ENCODE measurements around the gene UBE4A.
A peak's percentile ranks its signal among the peaks of the same experiment; 100 is the strongest.
"Not testable (repeated sequence)": the region's sequence is repeated elsewhere in the genome, so short reads cannot be mapped to it uniquely, and the experiment has no call there.

Gene UBE4A

DNA sequence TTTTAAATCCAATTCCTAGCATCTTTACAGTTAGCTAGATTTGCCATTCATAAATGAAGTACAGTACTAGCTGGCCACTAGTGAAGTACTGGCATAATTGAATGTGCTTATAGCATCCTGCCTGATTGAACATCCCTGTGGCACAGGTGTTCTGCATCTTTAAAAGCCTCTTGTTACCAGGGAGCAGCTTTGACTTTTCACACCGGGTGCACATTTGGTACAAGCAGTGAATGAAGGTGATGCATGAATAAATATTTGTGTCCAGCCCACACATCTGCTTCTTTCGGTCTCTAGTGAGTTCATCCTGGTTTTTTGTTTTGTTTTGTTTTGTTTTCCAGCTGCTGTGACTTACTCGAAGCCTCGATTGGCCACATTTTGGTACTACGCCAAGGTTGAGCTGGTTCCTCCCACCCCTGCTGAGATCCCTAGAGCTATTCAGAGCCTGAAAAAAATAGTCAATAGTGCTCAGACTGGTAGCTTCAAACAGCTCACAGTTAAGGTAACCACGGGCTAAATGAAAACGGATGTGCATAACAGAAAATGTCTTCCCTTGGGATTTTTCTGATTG, 47.3 kb downstream of the UBE4A start:
- ATAC-seq: no peak
- Mint-ChIP-seq H3K27ac (peak overlapping the region; percentile 51), H3K4me1 (peaks cover 55% of the 10 kb centered on the region), H3K9me3 (no peaks in the 10 kb centered on the region), H3K36me3 (peaks cover 93% of the 10 kb centered on the region), H3K4me3 (no peak overlapping the region)
- no peak for DNase-seq (ENCODE audit: low spot score in 2 of 2)

GRCh38 chr11:118410055-118410745, 50.8 kb downstream of the UBE4A start:
- ATAC-seq (no peak), DNase-seq (ENCODE audit: low spot score in 2 of 2) (no peak)
- no peak overlapping the region for H3K4me3 Mint-ChIP-seq
- H3K36me3 Mint-ChIP-seq: peaks cover 72% of the 10 kb centered on the region
- H3K27ac Mint-ChIP-seq: peak overlapping the region; percentile 50
- peaks cover 27% of the 10 kb centered on the region for H3K4me1 Mint-ChIP-seq
- H3K9me3 Mint-ChIP-seq: no peaks in the 10 kb centered on the region

DNA sequence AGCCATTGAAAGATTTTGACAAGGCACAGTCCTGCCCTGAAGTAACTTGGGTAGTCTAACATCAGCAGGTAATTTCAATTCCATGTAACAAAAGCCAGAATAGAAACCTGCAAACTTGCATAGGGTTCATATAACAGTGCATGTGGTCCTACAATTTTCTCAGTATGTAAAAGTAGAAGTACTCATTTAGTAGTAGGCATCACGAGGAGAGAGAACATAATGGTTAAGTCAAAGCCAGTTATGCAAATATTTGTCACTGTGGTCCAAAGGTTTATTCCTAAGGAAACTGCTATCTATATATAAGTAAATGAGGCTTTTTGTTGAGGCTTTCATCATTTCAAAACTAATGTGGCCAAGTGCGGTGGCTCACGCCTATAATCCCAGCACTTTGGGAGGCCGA, 52.1 kb downstream of the UBE4A start:
- Mint-ChIP-seq H3K4me3 (no peak overlapping the region), H3K36me3 (peaks cover 58% of the 10 kb centered on the region), H3K4me1 (peaks cover 15% of the 10 kb centered on the region), H3K27ac (peak overlapping the region; percentile 50), H3K9me3 (no peaks in the 10 kb centered on the region)
- no peak for ATAC-seq
- no peak for DNase-seq (ENCODE audit: low spot score in 2 of 2)

- H3K27ac Mint-ChIP-seq: no peak overlapping the region
- H3K4me1 Mint-ChIP-seq: peaks cover 10% of the 10 kb centered on the region
- no peak for ATAC-seq
- no peak for DNase-seq (ENCODE audit: low spot score in 2 of 2)
- H3K9me3 Mint-ChIP-seq: no peaks in the 10 kb centered on the region
- no peak overlapping the region for H3K4me3 Mint-ChIP-seq
- peaks cover 44% of the 10 kb centered on the region for H3K36me3 Mint-ChIP-seq
Measured at GRCh38 chr11:118412921-118413320, 53.5 kb downstream of the UBE4A start.

DNA sequence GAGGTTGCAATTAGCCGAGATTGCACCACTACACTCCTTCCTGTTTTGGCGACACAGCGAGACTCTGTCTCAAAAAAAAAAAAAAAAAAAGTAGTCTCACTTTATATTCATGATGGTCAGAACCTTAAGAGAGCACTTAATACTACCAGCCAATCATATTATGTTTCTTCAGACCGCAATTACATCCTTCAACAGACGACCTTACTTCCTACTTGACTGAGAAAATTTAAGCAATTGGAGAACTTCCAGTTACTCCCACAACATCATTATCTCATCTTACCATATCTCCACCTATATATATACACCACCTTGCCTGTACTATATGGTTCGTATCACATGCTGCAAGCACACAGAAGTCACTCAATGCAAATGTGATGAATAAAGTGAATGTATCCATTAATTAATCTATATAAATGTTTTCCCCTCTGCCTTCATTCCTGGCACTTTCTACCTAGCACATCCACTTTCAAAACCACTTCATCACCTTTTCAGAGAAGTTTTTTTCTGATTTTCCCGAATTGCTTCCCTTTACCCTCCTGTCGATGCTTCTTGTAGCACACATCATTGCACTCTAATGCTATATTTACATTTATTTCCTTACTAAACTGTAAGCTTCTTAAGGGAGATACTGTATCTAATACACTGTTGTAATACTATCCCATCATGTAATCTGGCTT, 55.8 kb downstream of the UBE4A start:
- Mint-ChIP-seq H3K27ac (no peak overlapping the region), H3K4me1 (peaks cover 5% of the 10 kb centered on the region), H3K36me3 (peaks cover 24% of the 10 kb centered on the region), H3K4me3 (no peak overlapping the region), H3K9me3 (no peaks in the 10 kb centered on the region)
- DNase-seq (ENCODE audit: low spot score in 2 of 2) (no peak), ATAC-seq (no peak)

DNA sequence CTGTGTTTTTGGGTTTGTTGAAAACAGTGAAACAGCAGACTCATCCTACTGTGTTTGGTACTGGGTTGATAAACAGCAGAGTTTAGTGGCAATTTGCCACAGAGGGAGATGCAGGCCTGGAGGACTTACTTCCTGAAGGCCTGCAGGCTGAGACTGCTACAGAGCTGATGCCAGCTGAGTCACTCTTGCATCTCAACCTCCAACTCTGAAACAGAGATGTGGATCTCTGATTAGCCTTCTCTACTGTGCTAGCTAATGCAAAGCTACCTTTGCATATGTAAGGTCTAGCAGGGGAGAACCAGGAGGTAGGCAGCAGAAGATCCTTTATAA, 56.3 kb downstream of the UBE4A start:
- Mint-ChIP-seq H3K4me3 (no peak overlapping the region), H3K27ac (no peak overlapping the region), H3K9me3 (no peaks in the 10 kb centered on the region), H3K36me3 (peaks cover 19% of the 10 kb centered on the region), H3K4me1 (peaks cover under 1% of the 10 kb centered on the region)
- ATAC-seq (peak; percentile 88), DNase-seq (ENCODE audit: low spot score in 2 of 2) (no peak)

DNA sequence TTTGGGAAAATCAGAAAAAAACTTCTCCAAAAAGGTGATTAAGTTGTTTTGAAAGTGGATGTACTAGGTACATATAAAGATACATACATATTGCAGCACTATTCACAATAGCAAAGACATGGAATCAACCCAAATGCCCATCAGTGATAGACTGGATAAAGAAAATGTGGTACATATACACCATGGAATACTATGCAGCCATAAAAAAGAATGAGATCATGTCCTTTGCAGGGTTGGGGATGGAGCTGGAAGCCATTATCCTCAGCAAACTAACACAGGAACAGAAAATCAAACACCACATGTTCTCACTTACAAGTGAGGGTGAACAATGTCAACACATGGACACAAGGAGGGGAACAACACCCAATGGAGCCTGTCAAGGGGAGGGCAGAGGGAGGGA, 57.5 kb downstream of the UBE4A start:
- DNase-seq (ENCODE audit: low spot score in 2 of 2); H3K9me3 Mint-ChIP-seq; H3K27ac Mint-ChIP-seq; H3K4me1 Mint-ChIP-seq; ATAC-seq; H3K4me3 Mint-ChIP-seq: not testable (repeated sequence)
- peaks cover 11% of the 10 kb centered on the region for H3K36me3 Mint-ChIP-seq

GRCh38 chr11:118417801-118418200, 58.4 kb downstream of the UBE4A start:
- no peak overlapping the region for H3K4me3 Mint-ChIP-seq
- no peak overlapping the region for H3K27ac Mint-ChIP-seq
- no peaks in the 10 kb centered on the region for H3K4me1 Mint-ChIP-seq
- peaks cover 11% of the 10 kb centered on the region for H3K36me3 Mint-ChIP-seq
- ATAC-seq: no peak
- no peak for DNase-seq (ENCODE audit: low spot score in 2 of 2)
- H3K9me3 Mint-ChIP-seq: no peaks in the 10 kb centered on the region

- DNase-seq (ENCODE audit: low spot score in 2 of 2): no peak
- Mint-ChIP-seq H3K9me3 (no peaks in the 10 kb centered on the region), H3K4me1 (no peaks in the 10 kb centered on the region), H3K36me3 (peaks cover 2% of the 10 kb centered on the region), H3K4me3 (no peak overlapping the region), H3K27ac (no peak overlapping the region)
- no peak for ATAC-seq
Measured at GRCh38 chr11:118418766-118419165, 59.4 kb downstream of the UBE4A start.

GRCh38 chr11:118427707-118428106, 68.3 kb downstream of the UBE4A start:
- Mint-ChIP-seq H3K9me3 (no peaks in the 10 kb centered on the region), H3K4me1 (no peaks in the 10 kb centered on the region), H3K4me3 (no peak overlapping the region), H3K27ac (no peak overlapping the region), H3K36me3 (no peaks in the 10 kb centered on the region)
- DNase-seq (ENCODE audit: low spot score in 2 of 2) (no peak), ATAC-seq (no peak)

DNA sequence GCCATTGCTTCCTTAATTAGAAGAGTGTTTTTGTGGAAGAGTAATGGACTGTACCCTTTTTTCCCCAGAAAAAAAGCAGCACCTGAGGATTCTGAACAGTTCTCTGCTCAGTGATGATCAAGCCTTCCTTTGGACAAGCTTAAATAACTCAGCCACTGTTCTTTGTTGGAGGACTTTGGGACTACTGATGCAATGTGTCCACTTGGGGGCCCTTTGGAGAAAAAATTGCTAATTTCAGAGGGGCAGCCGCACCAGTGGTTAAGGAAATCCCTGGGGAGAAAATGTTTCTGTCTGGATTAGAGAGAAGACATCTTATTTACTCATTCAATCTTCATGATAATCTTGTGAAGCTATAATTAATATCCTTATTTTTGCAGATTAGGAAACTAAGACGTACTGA, 71.6 kb downstream of the UBE4A start:
- Mint-ChIP-seq H3K36me3 (peaks cover 7% of the 10 kb centered on the region), H3K9me3 (no peaks in the 10 kb centered on the region), H3K4me3 (no peak overlapping the region), H3K4me1 (peaks cover 20% of the 10 kb centered on the region), H3K27ac (no peak overlapping the region)
- DNase-seq (ENCODE audit: low spot score in 2 of 2) (no peak), ATAC-seq (no peak)

DNA sequence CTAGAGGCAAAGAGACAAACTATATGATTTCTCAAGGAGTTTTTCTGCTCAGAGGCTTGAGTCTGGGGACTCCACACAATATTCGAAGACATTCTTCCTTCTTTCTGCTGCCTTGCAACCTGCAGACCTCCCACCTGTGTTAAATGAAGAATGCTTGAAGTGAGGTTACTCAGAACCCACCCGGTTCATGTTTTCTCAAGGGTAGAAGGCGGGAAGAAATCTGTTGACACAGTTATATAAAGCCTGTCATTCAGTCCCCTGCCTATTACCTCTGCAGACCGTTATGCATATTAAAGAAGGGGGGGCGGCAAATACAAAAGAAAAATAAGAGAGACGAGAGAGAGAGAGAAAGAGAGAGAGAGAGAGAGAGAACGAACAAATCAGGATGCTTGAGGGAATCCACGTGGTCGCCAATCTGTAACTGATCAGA, 74.7 kb downstream of the UBE4A start:
- Mint-ChIP-seq H3K36me3 (peaks cover 29% of the 10 kb centered on the region), H3K4me3 (peak overlapping the region; percentile 99), H3K9me3 (no peaks in the 10 kb centered on the region), H3K27ac (peak overlapping the region; percentile 89), H3K4me1 (peaks cover 30% of the 10 kb centered on the region)
- DNase-seq (ENCODE audit: low spot score in 2 of 2) (peak in 1 of 2 donors; percentile 52), ATAC-seq (no peak)

DNA sequence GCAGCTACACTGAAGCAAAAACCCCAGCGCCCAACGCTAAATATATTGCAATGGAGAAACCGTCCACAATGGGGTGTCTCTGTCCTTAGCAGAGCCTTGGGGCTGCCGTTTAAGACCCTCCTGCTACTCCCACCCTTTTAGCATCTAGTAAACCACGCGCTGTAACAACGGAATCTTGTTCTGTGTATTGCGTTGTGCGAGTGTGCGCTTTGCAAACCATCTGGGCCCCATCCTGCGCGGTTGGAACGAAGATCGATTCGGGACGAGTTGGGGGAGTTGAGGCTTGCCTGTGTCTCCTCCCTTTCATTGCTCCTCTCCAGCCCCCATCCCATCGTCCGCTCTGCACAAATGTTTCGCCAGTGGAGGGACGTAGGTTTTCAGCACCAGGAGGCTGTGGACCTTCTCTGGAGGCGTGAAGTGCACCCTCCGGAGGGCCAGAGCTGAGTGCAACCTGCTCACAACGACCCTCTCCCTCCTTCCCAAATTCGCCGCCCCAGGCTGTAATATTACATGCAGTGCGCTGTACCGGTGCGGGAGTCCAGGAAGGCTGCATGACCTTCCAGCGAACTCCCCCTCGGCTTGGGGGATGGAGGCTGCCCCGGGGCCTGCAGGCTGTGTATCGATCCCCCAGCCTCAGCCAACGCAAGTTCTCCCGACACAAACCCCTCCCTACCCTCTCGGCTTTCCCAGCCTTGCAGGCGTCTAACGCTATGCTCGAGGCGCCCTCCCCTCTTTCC, 75.3 kb downstream of the UBE4A start:
- Mint-ChIP-seq H3K4me3 (peak overlapping the region; percentile 99), H3K9me3 (no peaks in the 10 kb centered on the region), H3K4me1 (peaks cover 36% of the 10 kb centered on the region), H3K36me3 (peaks cover 35% of the 10 kb centered on the region), H3K27ac (peak overlapping the region; percentile 89)
- DNase-seq (ENCODE audit: low spot score in 2 of 2): peak; percentile 17 to 77
- ATAC-seq: peak; percentile 20

- DNase-seq (ENCODE audit: low spot score in 2 of 2) (peak; percentile 44 to 87), ATAC-seq (peak; percentile 38)
- peak overlapping the region; percentile 99 for H3K4me3 Mint-ChIP-seq
- peak overlapping the region; percentile 89 for H3K27ac Mint-ChIP-seq
- H3K36me3 Mint-ChIP-seq: peaks cover 41% of the 10 kb centered on the region
- H3K4me1 Mint-ChIP-seq: peaks cover 43% of the 10 kb centered on the region
- no peaks in the 10 kb centered on the region for H3K9me3 Mint-ChIP-seq
Measured at GRCh38 chr11:118435290-118435892, 76.0 kb downstream of the UBE4A start.

Data from stimulated activated effector memory CD8-positive, alpha-beta T cell treated with anti-CD3 and anti-CD28 coated beads, Interleukin-12 subunit alpha, Interleukin-12 subunit beta, amount 100 ng/mL, for 72 hours (primary cell).